Measurements from ENCODE around the gene NOSIP.

GRCh38 chr19:49551531-49551930 lies 28.8 kb downstream of the NOSIP start:
- TF ChIP-seq, protein P1, sequence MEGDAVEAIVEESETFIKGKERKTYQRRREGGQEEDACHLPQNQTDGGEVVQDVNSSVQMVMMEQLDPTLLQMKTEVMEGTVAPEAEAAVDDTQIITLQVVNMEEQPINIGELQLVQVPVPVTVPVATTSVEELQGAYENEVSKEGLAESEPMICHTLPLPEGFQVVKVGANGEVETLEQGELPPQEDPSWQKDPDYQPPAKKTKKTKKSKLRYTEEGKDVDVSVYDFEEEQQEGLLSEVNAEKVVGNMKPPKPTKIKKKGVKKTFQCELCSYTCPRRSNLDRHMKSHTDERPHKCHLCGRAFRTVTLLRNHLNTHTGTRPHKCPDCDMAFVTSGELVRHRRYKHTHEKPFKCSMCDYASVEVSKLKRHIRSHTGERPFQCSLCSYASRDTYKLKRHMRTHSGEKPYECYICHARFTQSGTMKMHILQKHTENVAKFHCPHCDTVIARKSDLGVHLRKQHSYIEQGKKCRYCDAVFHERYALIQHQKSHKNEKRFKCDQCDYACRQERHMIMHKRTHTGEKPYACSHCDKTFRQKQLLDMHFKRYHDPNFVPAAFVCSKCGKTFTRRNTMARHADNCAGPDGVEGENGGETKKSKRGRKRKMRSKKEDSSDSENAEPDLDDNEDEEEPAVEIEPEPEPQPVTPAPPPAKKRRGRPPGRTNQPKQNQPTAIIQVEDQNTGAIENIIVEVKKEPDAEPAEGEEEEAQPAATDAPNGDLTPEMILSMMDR (IDR thresholded peaks at IDR 0.05 in 4 of 5, conservative IDR thresholded peaks at IDR 0.05 in 1 of 5) = no peak
- TF ChIP-seq POLR2A (IDR thresholded peaks at IDR 0.05) = no peak
